ENCODE measurements around the gene LRRC57.

LRRC57 gene

GRCh38 chr15:42490671-42491538, 57.7 kb downstream of the LRRC57 start, which contains the start of gene ZNF106:
ZNF106 (minus strand) TSS chr15:42491141; CDS start chr15:42472289, 18,852 bp downstream.
- DNase-seq (ENCODE audit: low spot score), result peak; percentile 90

- peak; percentile 52 for DNase-seq (ENCODE audit: low spot score)
Observed at GRCh38 chr15:42490291-42490670, 58.3 kb downstream of the LRRC57 start.
